Measurements from ENCODE around the gene INSRR.
A peak's percentile ranks its signal among the peaks of the same experiment; 100 is the strongest.

The INSRR gene

DNA sequence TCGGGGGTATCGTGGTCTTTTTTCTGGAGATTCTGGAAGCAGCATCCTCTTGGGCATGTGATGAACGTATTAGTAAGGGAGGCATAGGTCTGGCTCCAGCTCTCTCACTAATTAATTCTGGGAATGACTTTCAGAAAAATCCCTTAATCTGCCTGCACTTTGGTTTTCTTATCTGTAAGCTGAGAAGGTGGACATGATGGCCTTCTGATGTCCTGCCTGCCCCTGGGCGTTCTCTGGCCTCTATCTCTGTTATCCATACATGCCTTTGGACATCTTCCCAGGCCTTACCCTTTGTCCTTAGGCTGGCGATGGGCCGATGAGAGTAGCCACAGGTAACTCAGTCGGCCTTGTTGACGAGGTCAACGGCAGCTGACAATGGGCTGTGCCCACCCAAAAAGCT lies 10.5 kb upstream of the INSRR start:
- no peak for DNase-seq

- DNase-seq, result no peak
Measured at GRCh38 chr1:156868341-156868740, 9.4 kb upstream of the INSRR start.

- DNase-seq, result no peak
Measured at GRCh38 chr1:156866249-156866909, 7.5 kb upstream of the INSRR start.

DNA sequence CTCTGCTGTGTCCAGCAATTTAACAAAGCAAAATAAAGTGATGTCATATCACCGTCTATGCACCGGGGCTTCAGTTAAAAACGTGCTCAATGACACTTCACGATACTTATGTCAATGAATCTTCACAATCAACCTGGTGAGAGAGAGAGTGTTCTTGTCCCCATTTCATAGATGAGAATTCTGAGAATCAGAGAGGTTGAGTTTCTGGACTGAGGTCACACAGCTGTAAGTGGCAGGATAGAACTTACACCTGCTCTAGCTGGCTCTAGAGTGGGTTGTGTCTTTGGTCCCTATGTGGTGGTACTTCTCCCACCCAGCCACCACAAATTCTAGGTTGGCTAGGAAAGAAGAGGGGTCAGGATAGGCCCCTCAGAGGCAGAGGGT lies 6.9 kb upstream of the INSRR start:
- no peak for DNase-seq

DNA sequence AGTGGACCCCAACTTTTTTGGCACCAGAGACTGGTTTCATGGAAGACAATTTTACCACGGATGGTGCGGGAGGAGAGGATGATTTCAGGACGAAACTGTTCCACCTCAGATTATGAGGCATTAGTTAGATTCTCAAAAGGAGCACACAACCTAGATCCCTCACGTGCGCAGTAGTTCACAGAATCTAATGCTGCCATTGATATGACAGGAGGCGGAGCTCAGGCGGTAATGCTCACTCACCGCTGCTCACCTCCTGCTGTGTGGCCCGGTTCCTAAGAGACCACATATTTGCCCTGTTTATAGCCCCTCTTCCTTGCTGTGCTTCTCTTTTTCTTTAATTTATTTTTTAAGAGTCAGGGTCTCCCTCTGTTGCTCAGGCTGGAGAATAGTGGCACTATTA lies 6.3 kb upstream of the INSRR start:
- no peak for DNase-seq

- no peak for DNase-seq
Measured at GRCh38 chr1:156864796-156865195, 5.9 kb upstream of the INSRR start.

DNA sequence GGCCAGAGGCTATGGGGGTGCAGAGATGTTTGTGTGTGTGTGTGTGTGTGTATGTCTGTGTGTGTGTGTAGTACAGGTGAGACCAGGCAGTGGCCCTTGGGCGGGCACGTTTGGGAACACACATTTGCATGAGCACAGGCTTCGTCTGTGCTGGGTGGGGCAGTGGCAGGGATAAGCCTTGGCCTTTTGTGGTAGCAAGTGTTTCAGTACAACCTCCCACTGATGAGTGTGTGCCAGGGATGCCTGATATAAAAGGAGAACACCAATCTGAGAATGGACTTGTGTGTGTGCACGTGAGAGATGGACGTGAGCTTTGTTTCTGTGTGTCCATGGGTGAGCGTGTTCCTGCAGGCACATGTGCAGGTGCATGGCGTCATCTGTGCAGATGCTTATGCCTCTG lies 4.7 kb upstream of the INSRR start:
- no peak for DNase-seq

DNA sequence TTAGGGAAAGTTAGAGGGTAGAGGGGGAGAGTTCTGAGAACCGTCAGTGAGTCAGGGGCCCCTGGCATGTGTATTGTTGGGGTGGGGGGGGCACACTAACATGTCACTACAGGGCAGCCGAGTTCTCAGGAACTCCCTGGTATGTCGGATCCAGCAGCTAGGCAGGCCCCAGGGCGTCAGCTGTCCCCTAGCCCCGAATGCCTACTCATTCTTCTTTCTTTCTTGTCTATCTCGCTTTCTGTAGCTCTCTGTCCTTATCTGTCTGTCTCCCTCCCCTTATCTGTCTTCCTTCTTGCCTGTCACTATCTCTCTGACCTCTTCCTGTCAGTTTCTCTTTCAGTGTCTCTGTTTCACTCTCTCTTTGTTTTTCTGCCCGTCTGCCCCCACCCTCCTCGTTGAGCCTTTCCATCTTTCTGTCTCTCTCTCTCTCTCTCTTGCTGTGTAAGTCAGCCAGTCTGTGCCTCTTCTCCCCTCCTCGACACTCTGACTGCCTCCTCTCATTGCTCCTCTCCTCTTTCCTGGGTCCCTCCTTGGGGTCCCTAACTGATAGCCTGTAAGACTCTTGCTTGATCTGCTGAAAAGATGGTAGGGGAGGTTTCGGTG lies 4.2 kb upstream of the INSRR start:
- no peak for DNase-seq

- no peak for DNase-seq
Measured at GRCh38 chr1:156862584-156862983, 3.7 kb upstream of the INSRR start.

DNA sequence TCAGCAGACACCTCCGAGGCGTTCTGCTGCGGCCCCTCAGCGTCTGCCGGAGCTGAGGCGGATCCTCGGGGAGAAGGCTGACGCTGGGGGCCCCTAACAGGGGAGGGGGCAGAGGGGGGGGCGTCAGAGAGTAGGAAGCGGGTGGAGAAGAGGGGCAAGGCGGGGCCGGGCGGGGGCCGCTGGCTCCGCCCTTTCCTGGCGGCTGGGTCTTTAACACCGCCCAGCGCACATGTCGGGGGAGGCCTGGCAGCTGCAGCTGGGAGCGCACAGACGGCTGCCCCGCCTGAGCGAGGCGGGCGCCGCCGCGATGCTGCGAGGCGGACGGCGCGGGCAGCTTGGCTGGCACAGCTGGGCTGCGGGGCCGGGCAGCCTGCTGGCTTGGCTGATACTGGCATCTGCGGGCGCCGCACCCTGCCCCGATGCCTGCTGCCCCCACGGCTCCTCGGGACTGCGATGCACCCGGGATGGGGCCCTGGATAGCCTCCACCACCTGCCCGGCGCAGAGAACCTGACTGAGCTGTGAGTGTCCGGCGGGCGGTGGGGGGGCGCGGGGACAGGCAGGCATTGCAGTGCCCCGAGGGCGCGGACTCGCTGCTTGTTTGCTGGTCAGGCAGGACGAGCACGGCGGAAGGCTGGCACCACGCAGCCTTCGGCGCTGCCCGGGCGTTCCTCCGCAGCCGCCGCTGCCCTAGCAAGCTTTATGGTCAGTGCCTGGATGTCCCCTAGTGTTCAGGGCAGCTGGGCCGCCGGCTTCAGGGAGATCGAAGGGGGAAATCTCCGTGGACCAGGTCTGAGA lies 1.9 kb upstream of the INSRR start, which contains the start of gene NTRK1:
Gene NTRK1, plus strand, starts transcription at position 238 of the 796 bp plus-strand sequence. Its CDS starts 70 bp downstream, at position 308.
- DNase-seq, result peak; percentile 58

- DNase-seq, result peak; percentile 34
Measured at GRCh38 chr1:156860113-156860627, 1.3 kb upstream of the INSRR start.

DNA sequence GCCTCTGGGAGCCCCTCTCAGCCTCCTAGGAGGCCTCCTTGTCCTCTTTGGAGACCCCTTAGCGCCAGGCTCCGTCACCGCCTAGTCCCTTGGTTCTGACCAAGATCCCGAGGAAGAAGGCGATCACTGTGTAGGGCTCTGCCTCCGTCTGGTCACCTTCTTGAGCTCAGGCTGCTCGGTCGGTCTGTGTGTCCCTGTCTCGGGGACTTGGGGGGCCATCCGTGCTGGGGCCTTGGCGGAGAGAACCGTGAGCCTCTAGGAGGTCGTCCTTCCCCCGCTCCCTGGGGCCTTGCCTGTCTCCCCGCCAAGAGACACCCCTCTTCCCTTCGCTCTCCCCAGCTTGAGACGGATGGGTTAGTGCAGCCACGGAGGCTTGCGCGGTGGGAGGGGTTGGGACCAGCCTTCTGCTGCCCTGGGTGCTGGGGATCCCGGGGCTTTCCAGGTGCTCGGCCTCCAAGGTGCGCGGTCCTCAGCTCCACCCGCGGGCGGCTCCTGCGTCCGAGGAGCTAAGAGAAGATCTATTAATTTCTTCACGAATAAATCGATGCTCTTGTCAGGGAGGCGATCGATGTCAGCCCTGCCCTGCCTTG lies 701 bp upstream of the INSRR start:
- no peak for DNase-seq

GRCh38 chr1:156858555-156858956 lies 361 bp downstream of the INSRR start:
- DNase-seq, result no peak

GRCh38 chr1:156857532-156857931 lies 1.4 kb downstream of the INSRR start:
- DNase-seq, result no peak

DNA sequence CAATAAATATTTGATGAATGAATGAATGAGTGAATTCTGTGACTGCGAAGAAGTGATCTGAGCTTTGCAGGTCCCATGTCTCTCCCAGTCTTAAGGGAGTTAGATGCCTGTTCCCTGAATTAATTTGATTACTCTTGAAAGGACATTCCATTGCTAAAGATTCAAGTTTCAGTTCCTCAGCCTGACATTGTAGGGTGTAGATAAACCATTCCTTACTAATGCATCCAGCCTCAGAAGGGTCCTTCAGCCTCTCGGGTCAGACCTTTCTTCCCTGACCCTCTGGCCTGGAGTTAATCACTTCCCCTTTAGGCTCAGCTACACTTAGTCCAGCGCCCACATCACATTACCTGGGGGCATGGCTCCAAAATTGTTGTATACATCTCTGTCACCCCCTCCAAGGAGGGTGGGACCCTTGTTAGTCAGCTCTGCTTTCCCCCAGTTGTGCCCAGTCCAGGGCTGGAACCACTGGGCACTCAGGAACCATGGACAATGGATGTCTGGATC lies 2.6 kb downstream of the INSRR start:
- no peak for DNase-seq

GRCh38 chr1:156854634-156855033 lies 4.3 kb downstream of the INSRR start:
- DNase-seq, result no peak

- DNase-seq, result no peak
Measured at GRCh38 chr1:156853761-156854160, 5.2 kb downstream of the INSRR start.

- DNase-seq, result peak; percentile 88
Measured at GRCh38 chr1:156852418-156852874, 6.5 kb downstream of the INSRR start.

DNA sequence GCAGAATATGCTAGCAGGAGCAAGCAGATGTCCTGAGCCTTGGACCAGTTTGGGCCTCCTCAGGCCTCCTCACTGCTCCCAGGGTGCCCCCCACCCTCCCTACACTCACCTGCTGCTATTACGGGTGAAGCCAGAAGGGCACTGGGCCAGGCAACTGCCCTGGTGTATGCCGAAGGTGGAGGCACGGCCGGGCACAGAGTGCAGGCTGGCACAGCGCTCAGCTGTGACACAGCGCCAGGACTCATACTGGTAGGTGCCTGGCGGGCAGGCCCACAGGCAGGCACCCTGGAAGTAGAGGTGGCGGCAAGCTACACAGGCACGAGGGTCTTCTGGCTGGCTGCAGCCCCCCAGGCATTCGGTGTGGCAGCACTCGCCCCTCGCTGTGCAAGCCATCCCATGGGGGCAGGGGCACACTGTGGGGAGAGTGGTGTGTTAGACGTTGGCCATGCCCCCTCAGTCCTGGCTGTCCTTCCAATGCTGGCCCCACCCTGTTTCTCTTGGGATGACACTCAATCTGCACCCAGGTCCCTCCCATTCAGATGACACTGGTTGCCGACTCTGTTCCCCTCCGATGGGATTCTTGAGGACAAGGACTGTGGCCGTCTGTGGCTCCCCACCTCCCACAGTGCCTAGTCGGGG lies 7.0 kb downstream of the INSRR start:
- peak; percentile 7 for DNase-seq

DNA sequence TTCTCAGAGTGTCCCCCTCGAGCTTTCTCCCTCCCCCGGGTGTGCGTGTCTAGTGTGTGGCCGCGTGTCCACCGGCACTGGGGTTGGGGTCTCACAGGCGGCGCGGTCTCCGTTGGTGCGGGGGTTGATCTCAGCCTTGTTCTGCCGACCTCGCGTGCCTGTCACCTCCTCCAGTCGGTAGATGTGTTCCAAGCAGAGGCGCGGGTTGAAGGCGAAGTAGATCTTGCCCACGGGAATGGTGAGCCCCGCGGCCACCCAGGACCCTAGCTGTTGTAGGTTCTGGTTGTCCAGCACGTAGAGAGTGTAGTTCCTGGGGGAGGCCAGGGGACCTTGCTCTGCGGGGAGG lies 9.8 kb downstream of the INSRR start:
- DNase-seq, result no peak

DNA sequence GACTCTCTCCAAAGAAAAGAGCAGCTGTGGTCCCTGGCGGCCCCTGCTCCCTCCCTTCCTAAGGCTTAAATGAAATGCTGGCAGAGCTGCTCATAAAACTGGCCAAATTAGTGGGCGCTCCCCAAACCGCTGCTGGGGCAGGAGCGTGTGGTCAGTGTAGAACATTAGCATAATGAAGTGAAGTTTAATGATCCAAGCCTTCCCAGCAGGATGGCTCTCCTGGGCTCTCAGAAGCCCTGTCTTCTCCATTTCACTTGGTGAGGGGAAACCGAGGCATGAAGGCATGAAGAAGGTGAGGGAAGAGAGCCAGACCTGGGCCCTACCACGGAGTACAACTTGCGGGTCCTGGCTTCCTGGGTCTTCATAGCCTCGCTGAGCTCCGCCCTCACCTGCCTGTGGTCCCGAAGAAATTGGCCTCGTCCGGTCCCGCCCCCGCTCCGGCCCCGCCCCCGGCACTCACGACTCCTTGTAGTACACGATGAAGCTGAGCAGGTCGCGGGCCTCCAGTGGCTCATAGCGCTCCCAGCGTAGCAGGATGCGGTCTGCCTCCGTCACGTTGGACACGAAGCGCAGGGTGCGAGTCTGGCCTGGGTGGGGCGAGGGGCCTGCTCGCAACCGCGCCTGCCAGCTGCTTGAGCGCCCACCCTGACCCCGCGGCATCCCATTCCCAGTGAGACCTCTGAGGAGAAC lies 10.3 kb downstream of the INSRR start:
- no peak for DNase-seq
